ENCODE data around the gene QPRT. TPM values are rescaled to one million over a fixed set of nuclear protein-coding genes. Genes with fewer than 3 reads are reported as not detected.
"Not testable (repeated sequence)": the region's sequence is repeated elsewhere in the genome, so short reads cannot be mapped to it uniquely, and the experiment has no call there.

The QPRT gene
- 41.1 and 46.0 TPM in 2 replicates for total RNA-seq (2014; rRNA removed; shearing (Covaris generic))
- 44.2 and 52.6 TPM in 2 replicates for polyA plus RNA-seq (2015; cell fraction: cytosol; rRNA removed)
- polyA plus RNA-seq (2015; cell fraction: nucleus; rRNA removed), result 19.2 and 20.7 TPM in 2 replicates

- peak; percentile 63 for DNase-seq (ENCODE audit: low read depth, low spot score)
- in situ Hi-C loops (cut with HindIII; ENCODE audit: low pct_unique_long_range_greater_than_20kb, low sequenced_read_pairs), result no loop called here
These were observed at the start of gene QPRT for GRCh38 chr16:29678691-29679267. Gene QPRT (plus strand): TSS chr16:29679180. CDS start chr16:29679198, 18 bp downstream.

- in situ Hi-C loops (cut with HindIII; ENCODE audit: low pct_unique_long_range_greater_than_20kb, low sequenced_read_pairs); DNase-seq (ENCODE audit: low read depth, low spot score): not testable (repeated sequence)
These were observed 49.7 kb upstream of the QPRT start for GRCh38 chr16:29629318-29629717.

DNA sequence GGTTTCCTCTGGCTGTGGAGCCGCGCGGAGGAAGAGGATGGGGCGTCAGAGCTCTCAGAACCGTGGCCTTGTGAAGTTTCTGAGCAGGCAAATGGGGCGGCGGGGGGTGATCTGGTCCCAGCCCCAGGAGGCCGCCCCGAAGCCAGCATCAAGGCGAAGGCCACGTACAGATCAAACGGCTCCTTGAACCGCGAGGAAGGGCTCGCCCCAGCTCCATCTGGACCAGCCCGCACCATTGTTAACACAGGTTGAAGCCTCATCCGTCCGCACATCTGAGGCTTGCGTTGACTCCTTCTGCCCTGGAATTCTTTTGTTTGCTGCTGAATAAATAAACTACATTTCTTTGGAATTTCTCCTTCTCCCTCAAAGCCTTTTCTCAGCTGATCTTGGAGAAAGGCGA lies 47.3 kb upstream of the QPRT start:
- DNase-seq (ENCODE audit: low read depth, low spot score); in situ Hi-C loops (cut with HindIII; ENCODE audit: low pct_unique_long_range_greater_than_20kb, low sequenced_read_pairs): not testable (repeated sequence)

DNA sequence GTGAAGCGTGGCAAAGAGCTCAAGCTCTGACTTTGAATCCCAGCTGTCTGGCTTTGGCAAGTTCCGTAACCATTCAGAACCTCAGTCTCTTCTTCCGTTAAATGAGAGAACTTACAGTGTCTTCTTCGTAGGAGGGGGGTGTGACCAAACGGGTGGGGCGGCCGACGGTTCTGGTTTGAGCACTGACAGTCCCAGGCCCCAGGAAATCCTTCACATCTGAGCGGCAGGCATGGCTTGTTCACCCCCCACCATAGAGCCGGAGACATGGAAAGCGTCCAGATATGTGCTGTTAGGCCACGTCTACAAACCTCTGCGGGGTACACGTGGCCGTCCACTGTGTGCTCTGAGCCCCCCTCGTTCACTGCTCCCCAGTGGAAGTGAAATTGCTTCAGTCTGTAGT lies 43.1 kb upstream of the QPRT start:
- DNase-seq (ENCODE audit: low read depth, low spot score); in situ Hi-C loops (cut with HindIII; ENCODE audit: low pct_unique_long_range_greater_than_20kb, low sequenced_read_pairs): not testable (repeated sequence)

DNA sequence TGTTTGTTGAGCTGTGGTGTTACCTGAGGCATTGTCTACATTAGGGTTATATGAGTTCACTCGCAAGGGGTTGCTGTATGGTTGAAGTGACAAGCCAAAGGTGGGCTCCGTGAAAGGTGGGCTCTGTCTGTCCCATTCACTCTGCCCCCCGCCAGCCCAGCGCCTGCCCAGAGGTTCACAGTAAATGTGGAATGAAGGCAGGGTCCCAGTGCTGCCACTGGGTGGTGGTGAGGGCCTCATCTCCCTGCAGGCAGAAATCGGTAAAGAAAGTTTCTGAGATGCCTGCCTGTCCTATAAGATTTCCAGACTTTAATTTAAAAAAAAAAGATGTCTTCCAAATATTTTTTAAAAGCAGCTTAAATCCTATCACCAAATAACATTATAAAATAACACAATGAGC lies 42.6 kb upstream of the QPRT start:
- DNase-seq (ENCODE audit: low read depth, low spot score); in situ Hi-C loops (cut with HindIII; ENCODE audit: low pct_unique_long_range_greater_than_20kb, low sequenced_read_pairs): not testable (repeated sequence)

DNA sequence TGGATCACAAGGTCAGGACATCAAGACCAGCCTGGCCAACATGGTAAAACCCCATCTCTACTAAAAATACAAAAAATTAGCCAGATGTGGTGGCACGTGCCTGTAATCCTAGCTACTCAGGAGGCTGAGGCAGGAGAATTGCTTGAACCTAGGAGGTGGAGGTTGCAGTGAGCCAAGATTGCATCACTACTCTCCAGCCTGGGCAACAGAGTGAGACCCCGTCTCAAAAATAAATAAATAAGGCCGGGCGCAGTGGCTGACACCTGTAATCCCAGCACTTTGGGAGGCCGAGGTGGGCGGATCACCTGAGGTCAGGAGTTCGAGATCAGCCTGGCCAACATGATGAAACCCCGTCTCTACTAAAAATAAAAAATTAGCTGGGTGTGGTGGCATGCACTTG lies 40.2 kb upstream of the QPRT start:
- DNase-seq (ENCODE audit: low read depth, low spot score); in situ Hi-C loops (cut with HindIII; ENCODE audit: low pct_unique_long_range_greater_than_20kb, low sequenced_read_pairs): not testable (repeated sequence)

GRCh38 chr16:29641561-29641960 lies 37.4 kb upstream of the QPRT start:
- in situ Hi-C loops (cut with HindIII; ENCODE audit: low pct_unique_long_range_greater_than_20kb, low sequenced_read_pairs), result no loop called here
- no peak for DNase-seq (ENCODE audit: low read depth, low spot score)

DNA sequence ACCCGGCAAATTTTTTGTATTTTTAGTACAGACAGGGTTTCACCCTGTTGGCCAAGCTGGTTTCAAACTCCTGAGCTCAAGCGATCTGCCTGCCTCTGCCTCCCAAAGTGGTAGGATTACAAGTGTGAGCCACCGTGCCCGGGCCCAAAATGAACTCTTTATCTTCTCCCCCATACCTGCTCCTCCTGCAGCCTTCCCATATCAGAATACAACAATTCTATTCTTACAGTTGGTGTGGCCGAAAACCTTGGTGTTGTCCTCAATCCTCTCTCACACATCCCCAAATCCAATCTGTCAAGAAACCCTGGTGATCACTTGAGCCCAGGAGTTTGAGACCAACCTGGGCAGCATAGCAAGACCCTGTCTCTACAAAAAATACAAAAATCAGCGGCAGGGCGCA lies 35.4 kb upstream of the QPRT start:
- DNase-seq (ENCODE audit: low read depth, low spot score), result no peak
- in situ Hi-C loops (cut with HindIII; ENCODE audit: low pct_unique_long_range_greater_than_20kb, low sequenced_read_pairs), result no loop called here

- DNase-seq (ENCODE audit: low read depth, low spot score), result no peak
- in situ Hi-C loops (cut with HindIII; ENCODE audit: low pct_unique_long_range_greater_than_20kb, low sequenced_read_pairs), result no loop called here
These were observed 34.6 kb upstream of the QPRT start for GRCh38 chr16:29644338-29644857.

DNA sequence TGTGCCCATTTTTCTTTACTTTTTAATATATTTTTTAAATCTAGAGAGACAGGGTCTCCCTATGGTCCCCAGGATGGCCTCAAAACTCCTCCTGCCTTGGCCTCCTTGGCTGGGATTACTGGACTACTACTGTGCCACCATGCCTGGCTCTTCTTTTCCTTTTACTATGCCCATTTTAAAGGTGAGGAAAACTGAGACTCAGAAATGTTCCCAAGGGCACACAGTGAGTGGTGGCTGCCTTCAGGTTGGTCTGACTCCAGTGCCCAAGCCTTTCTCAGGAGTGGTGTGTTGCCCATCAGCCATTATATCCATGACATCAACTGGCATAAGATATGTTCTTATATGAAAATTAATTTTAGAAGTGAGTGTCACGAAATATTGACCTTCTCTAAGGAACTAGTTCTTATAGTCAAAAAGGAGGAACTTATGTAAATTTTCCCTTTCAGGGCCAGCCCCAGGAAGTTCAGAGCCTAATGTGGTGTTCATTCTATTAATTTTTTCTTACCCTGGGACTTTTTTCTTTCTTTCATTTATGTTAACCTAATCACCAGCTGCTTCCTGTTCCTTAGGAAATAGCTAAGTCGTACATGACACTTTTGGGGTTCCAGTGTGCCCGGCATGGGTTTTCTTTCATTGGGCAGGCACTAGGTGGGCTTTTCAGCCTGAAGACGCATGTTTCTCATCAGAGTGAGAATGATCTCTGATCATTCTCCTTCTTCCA lies 33.8 kb upstream of the QPRT start:
- no peak for DNase-seq (ENCODE audit: low read depth, low spot score)
- in situ Hi-C loops (cut with HindIII; ENCODE audit: low pct_unique_long_range_greater_than_20kb, low sequenced_read_pairs), result no loop called here

DNA sequence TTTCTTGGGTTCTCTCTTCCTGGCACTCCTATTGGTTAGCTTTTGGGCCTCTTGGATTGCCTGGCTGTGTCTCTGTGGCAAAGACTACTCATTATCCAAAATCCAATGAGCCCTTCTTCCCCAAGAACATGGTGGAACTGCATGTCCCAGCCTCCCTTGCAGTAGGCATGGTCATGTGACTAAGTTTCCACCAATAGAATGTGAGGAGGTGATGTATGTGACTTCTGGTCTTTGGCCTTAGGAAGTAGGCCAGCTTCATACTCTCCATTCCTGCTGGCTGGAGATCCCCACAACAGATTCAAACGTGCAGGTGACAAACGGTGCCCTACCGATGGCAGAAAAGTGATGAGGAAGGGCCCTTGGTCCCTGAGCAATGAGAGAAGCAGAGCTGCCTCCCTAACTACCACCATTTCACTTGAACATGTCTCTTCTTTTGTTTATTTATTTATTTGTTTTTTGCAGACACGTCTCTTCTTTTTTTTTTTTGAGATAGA lies 33.2 kb upstream of the QPRT start:
- DNase-seq (ENCODE audit: low read depth, low spot score), result peak; percentile 57
- in situ Hi-C loops (cut with HindIII; ENCODE audit: low pct_unique_long_range_greater_than_20kb, low sequenced_read_pairs), result no loop called here

DNA sequence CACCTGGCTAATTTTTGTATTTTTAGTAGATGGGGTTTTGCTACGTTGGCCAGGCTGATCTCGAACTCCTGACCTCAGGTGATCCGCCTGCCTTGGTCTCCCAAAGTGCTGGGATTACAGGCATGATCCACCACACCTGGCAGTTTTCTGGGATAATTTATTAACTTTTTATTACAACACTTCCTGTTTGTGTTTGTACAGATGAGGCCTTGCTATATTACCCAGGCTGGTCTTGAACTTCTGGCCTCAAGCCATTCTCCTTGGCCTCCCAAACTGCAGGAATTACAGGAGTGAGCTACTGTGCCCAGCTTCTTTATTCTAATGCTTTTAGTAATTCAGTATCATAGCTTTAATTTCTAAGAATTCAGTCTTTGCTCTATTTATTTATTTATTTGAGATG lies 32.0 kb upstream of the QPRT start:
- DNase-seq (ENCODE audit: low read depth, low spot score), result no peak
- in situ Hi-C loops (cut with HindIII; ENCODE audit: low pct_unique_long_range_greater_than_20kb, low sequenced_read_pairs), result no loop called here

GRCh38 chr16:29649588-29650494 lies 29.1 kb upstream of the QPRT start:
- DNase-seq (ENCODE audit: low read depth, low spot score), result no peak
- in situ Hi-C loops (cut with HindIII; ENCODE audit: low pct_unique_long_range_greater_than_20kb, low sequenced_read_pairs), result no loop called here

DNA sequence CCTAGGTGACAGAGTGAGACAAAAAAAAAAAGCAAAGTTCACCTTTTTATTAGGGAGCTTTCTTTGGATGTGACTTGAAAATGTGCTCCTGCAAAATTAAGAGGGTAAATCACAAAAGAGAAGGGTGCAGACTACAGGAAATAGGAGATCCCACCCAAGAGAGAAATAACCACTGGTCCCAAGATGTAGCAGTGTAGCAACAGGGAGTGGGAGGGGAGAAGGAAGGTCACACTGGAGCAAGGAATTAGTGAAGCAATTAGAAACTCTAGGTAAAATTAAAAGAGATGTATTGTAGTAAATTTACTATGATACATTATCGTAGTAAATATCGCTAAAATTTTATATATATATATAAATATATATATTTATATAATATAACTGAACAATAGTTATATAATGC lies 28.2 kb upstream of the QPRT start:
- in situ Hi-C loops (cut with HindIII; ENCODE audit: low pct_unique_long_range_greater_than_20kb, low sequenced_read_pairs), result no loop called here
- no peak for DNase-seq (ENCODE audit: low read depth, low spot score)

DNA sequence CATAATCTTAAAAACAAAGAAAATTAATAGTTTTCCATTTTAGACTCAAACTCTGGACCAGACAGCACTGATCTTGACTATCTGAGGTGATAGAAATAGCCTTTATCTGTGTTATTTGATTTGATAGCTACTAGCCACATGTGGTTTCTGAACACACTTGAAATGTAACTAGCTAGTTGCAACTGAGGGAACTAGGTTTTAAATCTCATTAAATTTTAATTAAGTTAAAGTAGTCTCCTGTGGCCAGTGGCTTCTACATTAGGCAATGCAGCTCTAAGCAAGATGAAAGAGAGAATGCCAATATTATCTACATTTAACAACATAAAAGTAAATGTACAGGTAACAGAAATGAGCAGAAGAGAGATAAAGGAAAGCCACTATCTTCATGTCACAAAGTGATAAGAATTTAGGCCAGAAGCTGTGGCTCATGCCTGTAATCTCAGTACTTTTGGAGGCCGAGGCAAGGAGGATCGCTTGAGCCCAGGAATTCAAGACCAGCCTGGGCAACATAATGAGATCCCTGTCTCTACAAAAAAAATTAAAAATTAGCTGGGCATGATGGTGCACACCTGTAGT lies 27.1 kb upstream of the QPRT start:
- DNase-seq (ENCODE audit: low read depth, low spot score), result no peak
- in situ Hi-C loops (cut with HindIII; ENCODE audit: low pct_unique_long_range_greater_than_20kb, low sequenced_read_pairs), result no loop called here

DNA sequence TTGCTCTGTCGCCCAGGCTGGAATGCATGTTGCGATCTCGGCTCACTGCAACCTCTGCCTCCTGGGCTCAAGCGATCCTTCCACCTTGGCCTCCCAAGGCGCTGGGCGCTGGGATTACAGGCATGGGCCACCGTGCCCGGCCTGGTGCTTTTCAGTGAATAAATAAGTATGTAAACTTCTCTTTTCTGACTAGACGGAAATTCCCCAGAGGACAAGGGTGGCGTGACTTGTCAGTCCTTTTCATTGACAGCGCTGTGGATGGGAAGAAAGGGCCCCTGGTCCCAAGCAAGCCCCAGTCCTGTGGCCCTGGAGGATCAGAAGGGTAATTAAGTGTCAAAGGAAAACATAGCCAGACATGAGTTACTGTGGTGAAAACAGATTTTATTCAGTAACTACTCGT lies 25.5 kb upstream of the QPRT start:
- in situ Hi-C loops (cut with HindIII; ENCODE audit: low pct_unique_long_range_greater_than_20kb, low sequenced_read_pairs), result no loop called here
- DNase-seq (ENCODE audit: low read depth, low spot score), result no peak

DNA sequence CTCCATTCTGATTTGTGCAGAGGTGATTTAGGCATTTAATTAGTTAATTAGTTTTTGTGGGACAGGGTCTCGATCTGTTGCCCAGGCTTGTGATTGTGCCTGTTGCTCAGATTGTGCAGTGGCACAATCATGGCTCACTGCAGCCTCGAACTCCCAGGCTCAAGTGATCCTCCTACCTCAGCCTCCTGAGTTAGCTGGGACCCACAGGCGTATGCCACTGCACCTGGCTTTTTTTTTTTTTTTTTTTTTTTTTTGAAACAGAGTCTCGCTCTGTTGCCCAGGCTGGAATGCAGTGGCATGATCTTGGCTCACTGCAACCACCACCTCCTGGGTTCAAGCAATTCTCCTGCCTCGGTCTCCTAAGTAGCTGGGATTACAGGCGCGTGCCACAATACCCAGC lies 25.1 kb upstream of the QPRT start:
- in situ Hi-C loops (cut with HindIII; ENCODE audit: low pct_unique_long_range_greater_than_20kb, low sequenced_read_pairs), result not testable (repeated sequence)

More for the DNA sequence above, 25.1 kb upstream of the QPRT start:
- DNase-seq (ENCODE audit: low read depth, low spot score), result not testable (repeated sequence)
